ENCODE results near the gene AFP. TPM values are rescaled to one million over a fixed set of nuclear protein-coding genes. Genes with fewer than 3 reads are reported as not detected.

The AFP gene
- total and polyA plus RNA-seq, 2 of the 13 experiments (the other 11 are each of a cell fraction or from before 2014, with no cell fraction given): 9,434 to 13,105 TPM

- peak; percentile 84 for TF ChIP-seq HNF1A (IDR thresholded peaks at IDR 0.05; ENCODE audit: low read depth)
- peak; percentile 88; the same call in 1 of the 2 replicates for TF ChIP-seq HNF1A (CRISPR knock-in tag; IDR thresholded peaks at IDR 0.05; ENCODE audit: borderline replicate concordance)
- TF ChIP-seq RBM39 (IDR thresholded peaks at IDR 0.05; ENCODE audit: low read depth, low read length, poor library complexity, severe bottlenecking): no peak
- TF ChIP-seq ZMYM4 (CRISPR knock-in tag; IDR thresholded peaks at IDR 0.05): no peak; the same call in 1 of the 2 replicates
- TF ChIP-seq SALL2 (CRISPR knock-in tag; IDR thresholded peaks at IDR 0.05): no peak
- TF ChIP-seq ZC3H13 (CRISPR knock-in tag; IDR thresholded peaks at IDR 0.05): no peak
- no peak for TF ChIP-seq CREB1 (IDR thresholded peaks at IDR 0.05)
- 0 out of 2 replicates have a peak, but pooled peaks have one; percentile 45 for TF ChIP-seq CREB1 (CRISPR knock-in tag; IDR thresholded peaks at IDR 0.05)
- TF ChIP-seq ZBTB4 (CRISPR knock-in tag; IDR thresholded peaks at IDR 0.05; ENCODE audit: borderline replicate concordance): no peak
- 0 out of 2 replicates have a peak, but pooled peaks have one; percentile 49 for TF ChIP-seq KDM4B (CRISPR knock-in tag; IDR thresholded peaks at IDR 0.05)
- TF ChIP-seq RARG (CRISPR knock-in tag; IDR thresholded peaks at IDR 0.05; ENCODE audit: low read depth): no peak
- no peak for TF ChIP-seq PAWR (CRISPR knock-in tag; IDR thresholded peaks at IDR 0.05; ENCODE audit: borderline replicate concordance)
- no peak for TF ChIP-seq ZSCAN30 (CRISPR knock-in tag; IDR thresholded peaks at IDR 0.05)
- TF ChIP-seq BCL3 (CRISPR knock-in tag; IDR thresholded peaks at IDR 0.05): no peak
- TF ChIP-seq TMF1 (CRISPR knock-in tag; IDR thresholded peaks at IDR 0.05; ENCODE audit: low read depth): no peak
- TF ChIP-seq DNMT1 (CRISPR knock-in tag; IDR thresholded peaks at IDR 0.05): no peak
- TF ChIP-seq HIVEP1 (CRISPR knock-in tag; IDR thresholded peaks at IDR 0.05): no peak
- no peak for TF ChIP-seq RBM22 (optimal IDR thresholded peaks at IDR 0.05; ENCODE audit: low read length)
- no peak for TF ChIP-seq NFATC3 (CRISPR knock-in tag; IDR thresholded peaks at IDR 0.05)
- TF ChIP-seq ZNF589 (CRISPR knock-in tag; conservative IDR thresholded peaks at IDR 0.05): no peak
- peak; percentile 33; the same call in 1 of the 2 replicates for TF ChIP-seq ZKSCAN8 (CRISPR knock-in tag; IDR thresholded peaks at IDR 0.05; ENCODE audit: borderline replicate concordance)
- TF ChIP-seq MYC (CRISPR knock-in tag; IDR thresholded peaks at IDR 0.05; ENCODE audit: borderline replicate concordance): no peak
Observed at GRCh38 chr4:73429826-73430587, 6.0 kb upstream of the AFP start (continued).
